HG03342 (cell line): ENCODE measurements around the gene SOS1.
"Not testable (repeated sequence)": the region's sequence is repeated elsewhere in the genome, so short reads cannot be mapped to it uniquely, and the experiment has no call there.

Source experiments
- ATAC-seq: cut with Tn5 transposase; IDR thresholded peaks from one replicate; pipeline ENCODE4 v1.9.1; 2021; ENCODE audit warnings: mild to moderate bottlenecking, moderate library complexity; ENCODE audit not compliant: unreplicated experiment

The SOS1 gene

GRCh38 chr2:39120771-39121522, at the start of gene SOS1:
Gene SOS1 (minus strand): TSS chr2:39121051. CDS start chr2:39120422, 629 bp downstream.
- peak; percentile 45 for ATAC-seq

GRCh38 chr2:39164089-39164488, 43.2 kb upstream of the SOS1 start:
- ATAC-seq: no peak

GRCh38 chr2:39160982-39161381, 40.1 kb upstream of the SOS1 start:
- ATAC-seq: no peak

- ATAC-seq: no peak
Observed at GRCh38 chr2:39159283-39159682, 38.4 kb upstream of the SOS1 start.

GRCh38 chr2:39158351-39158750, 37.5 kb upstream of the SOS1 start:
- ATAC-seq: no peak

GRCh38 chr2:39156846-39157245, 36.0 kb upstream of the SOS1 start:
- no peak for ATAC-seq

- no peak for ATAC-seq
Observed at GRCh38 chr2:39156107-39156506, 35.3 kb upstream of the SOS1 start.

- not testable (repeated sequence) for ATAC-seq
Observed at GRCh38 chr2:39155573-39155972, 34.7 kb upstream of the SOS1 start.

- ATAC-seq: no peak
Observed at GRCh38 chr2:39154944-39155343, 34.1 kb upstream of the SOS1 start.

- ATAC-seq: no peak
Observed at GRCh38 chr2:39153312-39153711, 32.5 kb upstream of the SOS1 start.

- ATAC-seq: no peak
Observed at GRCh38 chr2:39152504-39152903, 31.7 kb upstream of the SOS1 start.

- ATAC-seq: no peak
Observed at GRCh38 chr2:39150890-39151497, 30.1 kb upstream of the SOS1 start.

GRCh38 chr2:39150102-39150562, 29.3 kb upstream of the SOS1 start:
- ATAC-seq: no peak

- no peak for ATAC-seq
Observed at GRCh38 chr2:39146630-39147029, 25.8 kb upstream of the SOS1 start.

- no peak for ATAC-seq
Observed at GRCh38 chr2:39145906-39146421, 25.1 kb upstream of the SOS1 start.

GRCh38 chr2:39144416-39144815, 23.6 kb upstream of the SOS1 start:
- no peak for ATAC-seq

- ATAC-seq: no peak
Observed at GRCh38 chr2:39142904-39143605, 22.2 kb upstream of the SOS1 start.

- no peak for ATAC-seq
Observed at GRCh38 chr2:39141334-39142271, 20.8 kb upstream of the SOS1 start.

- ATAC-seq: not testable (repeated sequence)
Observed at GRCh38 chr2:39140948-39141333, 20.1 kb upstream of the SOS1 start.

- ATAC-seq: no peak
Observed at GRCh38 chr2:39140322-39140847, 19.5 kb upstream of the SOS1 start.
